Measurements from ENCODE around the gene CD8B2.
"Not testable (repeated sequence)": the region's sequence is repeated elsewhere in the genome, so short reads cannot be mapped to it uniquely, and the experiment has no call there.

Gene CD8B2

GRCh38 chr2:106514827-106515226 is 27.7 kb downstream of the CD8B2 start:
- H3K36me3 ChIP-seq (replicated peaks; ENCODE audit: insufficient read depth, low read length); H4K20me1 ChIP-seq (ENCODE audit: insufficient read depth, low read length); H3K4me1 ChIP-seq (ENCODE audit: low read length); H3K79me2 ChIP-seq (ENCODE audit: low read length); H3K4me2 ChIP-seq (ENCODE audit: low read depth, low read length); H3K9me2 ChIP-seq (replicated peaks; ENCODE audit: insufficient read depth, low read length); H2AFZ ChIP-seq (ENCODE audit: low read length); DNase-seq; H3K4me3 ChIP-seq (ENCODE audit: low read length); H3F3A ChIP-seq (ENCODE audit: insufficient read depth, low read length); H3K27me3 ChIP-seq (replicated peaks; ENCODE audit: insufficient read depth, low read length); H3K27ac ChIP-seq (ENCODE audit: low read length); H3K9me3 ChIP-seq (replicated peaks; ENCODE audit: insufficient read depth, low read length); H3K9ac ChIP-seq (ENCODE audit: low read length): not testable (repeated sequence)

GRCh38 chr2:106516436-106516835 is 29.3 kb downstream of the CD8B2 start:
- no peak overlapping the region for H3K4me2 ChIP-seq (ENCODE audit: low read depth, low read length)
- H2AFZ ChIP-seq (ENCODE audit: low read length) = no peak overlapping the region
- H3K9ac ChIP-seq (ENCODE audit: low read length) = no peak overlapping the region
- no peaks in the 10 kb centered on the region for H4K20me1 ChIP-seq (ENCODE audit: insufficient read depth, low read length)
- TF ChIP-seq EZH2 (optimal IDR thresholded peaks at IDR 0.05; ENCODE audit: low read depth, low read length) (no peak), EZH2phosphoT487 (IDR thresholded peaks at IDR 0.05; ENCODE audit: low read length) (no peak), CTCF (IDR thresholded peaks at IDR 0.05; ENCODE audit: low read length) (no peak)
- H3K4me3 ChIP-seq (ENCODE audit: low read length) = no peak overlapping the region
- no peaks in the 10 kb centered on the region for H3K9me2 ChIP-seq (replicated peaks; ENCODE audit: insufficient read depth, low read length)
- H3K27ac ChIP-seq (ENCODE audit: low read length) = no peak overlapping the region
- no peaks in the 10 kb centered on the region for H3K36me3 ChIP-seq (replicated peaks; ENCODE audit: insufficient read depth, low read length)
- DNase-seq = no peak
- no peaks in the 10 kb centered on the region for H3K9me3 ChIP-seq (replicated peaks; ENCODE audit: insufficient read depth, low read length)
- H3F3A ChIP-seq (ENCODE audit: insufficient read depth, low read length) = no peaks in the 10 kb centered on the region
- no peaks in the 10 kb centered on the region for H3K79me2 ChIP-seq (ENCODE audit: low read length)
- no peaks in the 10 kb centered on the region for H3K27me3 ChIP-seq (replicated peaks; ENCODE audit: insufficient read depth, low read length)
- H3K4me1 ChIP-seq (ENCODE audit: low read length) = no peaks in the 10 kb centered on the region

- no peak for TF ChIP-seq EZH2phosphoT487 (IDR thresholded peaks at IDR 0.05; ENCODE audit: low read length)
- TF ChIP-seq CTCF (IDR thresholded peaks at IDR 0.05; ENCODE audit: low read length) = no peak
- TF ChIP-seq EZH2 (optimal IDR thresholded peaks at IDR 0.05; ENCODE audit: low read depth, low read length) = no peak
Measured at GRCh38 chr2:106516864-106517263, 29.7 kb downstream of the CD8B2 start.

GRCh38 chr2:106517329-106517728 is 30.2 kb downstream of the CD8B2 start:
- H3K9me2 ChIP-seq (replicated peaks; ENCODE audit: insufficient read depth, low read length) = no peaks in the 10 kb centered on the region
- H2AFZ ChIP-seq (ENCODE audit: low read length) = no peak overlapping the region
- no peaks in the 10 kb centered on the region for H3F3A ChIP-seq (ENCODE audit: insufficient read depth, low read length)
- no peak overlapping the region for H3K9ac ChIP-seq (ENCODE audit: low read length)
- H3K79me2 ChIP-seq (ENCODE audit: low read length) = no peaks in the 10 kb centered on the region
- no peak overlapping the region for H3K27ac ChIP-seq (ENCODE audit: low read length)
- H3K36me3 ChIP-seq (replicated peaks; ENCODE audit: insufficient read depth, low read length) = no peaks in the 10 kb centered on the region
- no peak for DNase-seq
- no peak overlapping the region for H3K4me2 ChIP-seq (ENCODE audit: low read depth, low read length)
- no peaks in the 10 kb centered on the region for H4K20me1 ChIP-seq (ENCODE audit: insufficient read depth, low read length)
- no peak for TF ChIP-seq EZH2 (optimal IDR thresholded peaks at IDR 0.05; ENCODE audit: low read depth, low read length)
- TF ChIP-seq CTCF (IDR thresholded peaks at IDR 0.05; ENCODE audit: low read length) = no peak
- TF ChIP-seq EZH2phosphoT487 (IDR thresholded peaks at IDR 0.05; ENCODE audit: low read length) = no peak
- no peaks in the 10 kb centered on the region for H3K9me3 ChIP-seq (replicated peaks; ENCODE audit: insufficient read depth, low read length)
- no peak overlapping the region for H3K4me3 ChIP-seq (ENCODE audit: low read length)
- H3K4me1 ChIP-seq (ENCODE audit: low read length) = no peaks in the 10 kb centered on the region
- no peaks in the 10 kb centered on the region for H3K27me3 ChIP-seq (replicated peaks; ENCODE audit: insufficient read depth, low read length)

More at GRCh38 chr2:106516864-106517263, 29.7 kb downstream of the CD8B2 start:
- Histone ChIP-seq H3K27me3 (replicated peaks; ENCODE audit: insufficient read depth, low read length) (no peaks in the 10 kb centered on the region), H3K9me3 (replicated peaks; ENCODE audit: insufficient read depth, low read length) (no peaks in the 10 kb centered on the region), H3K27ac (ENCODE audit: low read length) (no peak overlapping the region), H3K4me2 (ENCODE audit: low read depth, low read length) (no peak overlapping the region), H3K36me3 (replicated peaks; ENCODE audit: insufficient read depth, low read length) (no peaks in the 10 kb centered on the region), H4K20me1 (ENCODE audit: insufficient read depth, low read length) (no peaks in the 10 kb centered on the region), H3K79me2 (ENCODE audit: low read length) (no peaks in the 10 kb centered on the region), H2AFZ (ENCODE audit: low read length) (no peak overlapping the region), H3K4me3 (ENCODE audit: low read length) (no peak overlapping the region), H3K9ac (ENCODE audit: low read length) (no peak overlapping the region), H3K4me1 (ENCODE audit: low read length) (no peaks in the 10 kb centered on the region), H3K9me2 (replicated peaks; ENCODE audit: insufficient read depth, low read length) (no peaks in the 10 kb centered on the region), H3F3A (ENCODE audit: insufficient read depth, low read length) (no peaks in the 10 kb centered on the region)
- DNase-seq = no peak

Data from MM.1S (cell line).